Retinal pigment epithelial cell (primary cell): Measurements from ENCODE around the gene MARCO.

Source experiments
- DNase-seq: peaks from one replicate; pipeline ENCODE4 v3.0.0-alpha.2; 2010; ENCODE audit warnings: low read depth
- H3K4me3 ChIP-seq: 2 replicates; pipeline ENCODE4 v1.5.1; 2011; ENCODE audit warnings: mild to moderate bottlenecking, low read length, control low read depth, moderate library complexity
- CTCF ChIP-seq: conservative IDR thresholded peaks from 2 replicates; pipeline ENCODE4 v1.5.1; 2011; ENCODE audit warnings: low read depth, low read length, control low read depth, inconsistent platforms

MARCO gene

DNA sequence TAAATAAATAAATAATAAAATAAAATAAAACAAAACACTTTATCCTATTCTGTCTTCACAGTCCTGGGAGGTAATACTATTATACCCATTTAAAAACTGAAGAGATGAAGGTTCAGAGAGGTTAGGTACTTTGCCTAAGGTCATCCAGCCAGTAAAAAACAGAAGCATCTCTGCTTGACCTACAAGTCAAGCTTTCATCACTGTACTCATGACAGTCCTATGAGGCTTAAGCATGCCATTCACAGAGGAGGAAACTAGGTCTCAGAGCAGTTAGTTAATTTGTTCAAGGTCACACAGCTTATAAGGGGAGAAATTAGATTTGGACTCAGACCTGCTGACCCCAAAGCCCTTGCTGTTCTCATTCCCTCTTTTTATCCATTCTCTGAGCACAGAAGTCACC is 77.5 kb downstream of the MARCO start:
- no peak for TF ChIP-seq CTCF
- no peak for DNase-seq
- H3K4me3 ChIP-seq = no peak overlapping the region

DNA sequence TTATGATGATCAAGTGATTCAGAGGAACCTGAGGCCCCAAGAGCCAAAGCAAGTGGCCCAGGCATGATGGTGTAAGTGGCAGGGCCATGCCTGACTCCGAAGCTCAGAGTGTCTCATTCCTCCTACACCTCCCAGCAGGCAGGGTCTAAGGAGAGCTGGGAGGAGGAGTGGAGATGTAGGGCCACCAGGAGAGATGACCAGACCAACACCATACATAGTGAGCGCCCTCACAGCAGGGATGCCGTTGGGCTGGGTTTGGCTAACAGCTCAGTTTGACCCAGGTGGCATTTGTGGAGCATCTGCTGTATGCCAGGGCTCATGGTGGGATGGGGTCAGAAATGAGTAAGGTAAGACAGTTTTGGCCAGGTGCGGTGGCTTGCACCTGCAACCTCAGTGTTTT is 80.7 kb downstream of the MARCO start:
- TF ChIP-seq CTCF = no peak
- DNase-seq = no peak
- no peak overlapping the region for H3K4me3 ChIP-seq

DNA sequence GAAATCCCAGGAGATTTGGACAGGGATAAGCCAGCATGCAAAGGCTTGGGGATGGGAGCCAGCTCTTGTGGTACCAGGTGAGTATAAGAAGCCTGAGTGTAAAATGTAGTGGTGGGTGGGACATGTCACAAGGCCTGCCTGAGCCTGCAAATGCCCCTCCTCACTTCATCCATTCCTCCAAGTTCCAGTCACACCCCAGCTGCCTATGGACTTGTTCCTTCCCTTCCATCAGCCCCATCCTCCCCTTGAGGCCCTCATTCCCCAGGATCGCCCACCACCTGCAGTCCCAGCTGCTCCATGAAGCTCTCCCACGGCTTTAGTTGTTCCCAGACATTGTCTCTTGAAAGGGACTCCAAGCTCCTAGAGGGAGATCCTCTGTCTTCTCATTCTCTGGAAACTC is 81.5 kb downstream of the MARCO start:
- H3K4me3 ChIP-seq = no peak overlapping the region
- DNase-seq = no peak
- no peak for TF ChIP-seq CTCF

DNA sequence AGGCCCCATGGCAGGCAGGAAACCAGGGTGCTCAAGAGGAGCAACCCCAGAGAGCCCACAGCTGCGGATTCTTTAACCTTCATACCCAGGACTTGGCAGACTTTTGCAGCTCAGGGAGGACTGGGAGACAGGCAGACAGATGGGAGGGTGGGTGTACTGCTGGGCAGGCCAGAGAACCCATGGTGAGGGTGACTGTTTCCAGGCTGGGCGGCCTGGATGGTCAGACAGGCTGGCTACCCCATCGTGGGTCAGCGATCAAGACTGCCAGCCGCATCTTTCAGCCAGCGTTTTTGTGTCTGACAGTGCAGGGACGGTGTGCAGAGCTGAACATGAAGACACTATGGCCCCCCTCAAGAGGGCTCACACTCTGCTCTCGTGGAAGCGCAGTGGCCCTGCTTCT is 82.2 kb downstream of the MARCO start:
- TF ChIP-seq CTCF = no peak
- DNase-seq = no peak
- H3K4me3 ChIP-seq = no peak overlapping the region

DNA sequence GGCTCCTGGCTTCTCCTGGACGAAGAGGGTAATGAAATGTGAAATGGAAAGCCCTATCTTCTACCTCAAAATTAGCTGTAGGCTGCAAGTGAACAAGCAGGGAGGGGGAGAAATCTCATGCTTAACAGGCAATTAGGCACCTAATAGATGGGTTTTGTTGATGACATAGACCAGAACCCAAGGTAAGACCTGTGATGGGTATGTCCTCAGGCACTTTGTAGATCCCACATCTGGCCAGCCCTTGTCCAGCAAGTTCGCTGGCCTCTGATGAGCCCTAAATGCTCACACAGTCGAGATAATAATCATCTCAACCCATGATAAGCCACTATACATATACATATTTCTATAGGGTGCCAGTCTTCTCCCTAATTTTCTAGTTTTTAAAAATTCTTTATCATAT is 82.6 kb downstream of the MARCO start:
- no peak overlapping the region for H3K4me3 ChIP-seq
- DNase-seq = no peak
- no peak for TF ChIP-seq CTCF

DNA sequence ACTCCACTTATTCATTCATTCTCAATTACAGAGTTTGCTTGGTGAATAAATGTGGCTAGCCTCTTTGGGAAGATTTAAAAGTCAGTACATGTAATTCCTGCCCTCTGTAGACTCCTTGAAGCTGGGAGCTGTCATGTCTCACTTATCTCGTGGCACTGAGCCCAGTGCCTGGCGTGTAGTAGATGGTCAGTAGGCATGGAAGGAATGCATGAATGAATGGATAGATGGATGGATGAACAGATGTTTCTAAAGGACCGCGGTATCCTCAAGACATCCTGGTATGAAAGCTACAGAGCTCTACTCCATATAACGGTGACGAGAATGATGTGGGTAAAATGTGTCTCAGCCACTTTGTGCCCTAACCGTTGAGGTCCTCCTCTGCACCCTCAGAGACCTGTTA is 83.0 kb downstream of the MARCO start:
- no peak for DNase-seq

More for the DNA sequence above, 83.0 kb downstream of the MARCO start:
- no peak overlapping the region for H3K4me3 ChIP-seq
- TF ChIP-seq CTCF = no peak
